ENCODE measurements around the gene ZNF629. TPM values are rescaled to one million over a fixed set of nuclear protein-coding genes. Genes with fewer than 3 reads are reported as not detected.

Gene ZNF629
- total and polyA plus RNA-seq, 7 donors = 3.0 to 12.1 (median 8.4) TPM

- no peak overlapping the region for H3K4me3 ChIP-seq
- no peaks in the 10 kb centered on the region for H3K9me3 ChIP-seq
- peaks cover 3 to 24% (median 18%) of the 10 kb centered on the region in 4 donors for H3K4me1 ChIP-seq
- peaks cover 21 to 34% (median 23%) of the 10 kb centered on the region in 4 donors for H3K36me3 ChIP-seq
- WGBS, 2 donors = 96% methylated on average over 63 of the region's 63 CpGs
- no peak for DNase-seq
- intact Hi-C loops (cut with DNase I) = no loop called here
- TF ChIP-seq CTCF (IDR thresholded peaks at IDR 0.05) (no peak), POLR2AphosphoS5 (IDR thresholded peaks at IDR 0.05) (no peak), POLR2A (IDR thresholded peaks at IDR 0.05) (no peak), EP300 (IDR thresholded peaks at IDR 0.05) (no peak)
- no peak overlapping the region for H3K27ac ChIP-seq
- no peaks in the 10 kb centered on the region for H3K27me3 ChIP-seq
Measured at GRCh38 chr16:30782486-30783279, 4.3 kb downstream of the ZNF629 start.

- intact Hi-C loops (cut with DNase I) = no loop called here
- no peak overlapping the region for H3K27ac ChIP-seq
- no peaks in the 10 kb centered on the region for H3K27me3 ChIP-seq
- no peak for DNase-seq
- no peak overlapping the region for H3K4me3 ChIP-seq
- TF ChIP-seq CTCF (IDR thresholded peaks at IDR 0.05) (no peak), POLR2AphosphoS5 (IDR thresholded peaks at IDR 0.05) (no peak), POLR2A (IDR thresholded peaks at IDR 0.05) (no peak), EP300 (IDR thresholded peaks at IDR 0.05) (no peak)
- peaks cover 21 to 34% (median 23%) of the 10 kb centered on the region in 4 donors for H3K36me3 ChIP-seq
- no peaks in the 10 kb centered on the region for H3K9me3 ChIP-seq
- peaks cover 0 to 23% (median 20%) of the 10 kb centered on the region in 4 donors for H3K4me1 ChIP-seq
- WGBS, 2 donors = 87 to 89% methylated on average over 4 of the region's 4 CpGs
Measured at GRCh38 chr16:30780549-30780948, 6.5 kb downstream of the ZNF629 start.

GRCh38 chr16:30780021-30780420, 7.0 kb downstream of the ZNF629 start:
- Histone ChIP-seq H3K4me3 (no peak overlapping the region), H3K4me1 (peaks cover 0 to 21% (median 16%) of the 10 kb centered on the region in 4 donors), H3K9me3 (no peaks in the 10 kb centered on the region), H3K27ac (no peak overlapping the region), H3K36me3 (peaks cover 21 to 34% (median 23%) of the 10 kb centered on the region in 4 donors), H3K27me3 (no peaks in the 10 kb centered on the region)
- intact Hi-C loops (cut with DNase I) = no loop called here
- TF ChIP-seq POLR2AphosphoS5 (IDR thresholded peaks at IDR 0.05) (no peak), CTCF (IDR thresholded peaks at IDR 0.05) (no peak)
- no peak for DNase-seq
- 90 to 94% methylated on average over 3 of the region's 3 CpGs for WGBS, 2 donors

GRCh38 chr16:30779596-30779995, 7.4 kb downstream of the ZNF629 start:
- 91 to 94% methylated on average over 6 of the region's 6 CpGs for WGBS, 2 donors
- intact Hi-C loops (cut with DNase I) = no loop called here
- Histone ChIP-seq H3K36me3 (peaks cover 21 to 34% (median 23%) of the 10 kb centered on the region in 4 donors), H3K27me3 (no peaks in the 10 kb centered on the region), H3K27ac (no peak overlapping the region), H3K4me3 (no peak overlapping the region), H3K4me1 (peaks cover 0 to 23% (median 19%) of the 10 kb centered on the region in 4 donors), H3K9me3 (no peaks in the 10 kb centered on the region)
- no peak for TF ChIP-seq POLR2A (IDR thresholded peaks at IDR 0.05)
- TF ChIP-seq EP300 (IDR thresholded peaks at IDR 0.05) = no peak
- TF ChIP-seq POLR2AphosphoS5 (IDR thresholded peaks at IDR 0.05) = no peak
- TF ChIP-seq CTCF (IDR thresholded peaks at IDR 0.05) = no peak
- DNase-seq = no peak
